ENCODE data around the gene GHR.
"Not testable (repeated sequence)": the region's sequence is repeated elsewhere in the genome, so short reads cannot be mapped to it uniquely, and the experiment has no call there.

GHR gene

GRCh38 chr5:42654645-42655044 lies 231.4 kb downstream of the GHR start:
- DNase-seq = no peak

GRCh38 chr5:42655982-42656650 lies 232.9 kb downstream of the GHR start:
- DNase-seq = no peak

DNA sequence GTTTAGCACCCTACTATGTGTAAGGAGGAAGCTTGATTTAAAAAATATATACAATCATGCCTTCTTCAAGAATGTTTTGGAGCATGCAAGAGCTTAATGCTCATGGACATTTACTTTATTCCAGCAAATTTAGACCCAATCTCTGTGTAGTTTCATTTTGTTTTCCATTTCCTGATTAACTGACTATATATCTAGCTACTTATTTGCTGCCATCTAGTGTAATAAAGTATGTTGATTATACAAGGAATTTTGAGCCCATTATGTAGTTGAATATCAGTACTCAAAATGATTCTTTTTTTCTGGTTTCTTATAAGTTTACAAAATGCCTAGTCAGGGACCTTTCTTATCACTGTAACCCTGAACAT lies 233.4 kb downstream of the GHR start:
- no peak for DNase-seq

DNA sequence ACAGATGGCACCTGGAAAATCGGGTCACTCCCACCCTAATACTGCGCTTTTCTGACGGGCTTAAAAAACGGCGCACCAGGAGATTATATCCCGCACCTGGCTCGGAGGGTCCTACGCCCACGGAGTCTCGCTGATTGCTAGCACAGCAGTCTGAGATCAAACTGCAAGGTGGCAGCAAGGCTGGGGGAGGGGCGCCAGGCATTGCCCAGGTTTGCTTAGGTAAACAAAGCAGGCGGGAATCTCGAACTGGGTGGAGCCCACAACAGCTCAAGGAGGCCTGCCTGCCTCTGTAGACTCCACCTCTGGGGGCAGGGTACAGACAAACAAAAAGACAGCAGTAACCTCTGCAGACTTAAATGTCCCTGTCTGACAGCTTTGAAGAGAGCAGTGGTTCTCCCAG lies 236.6 kb downstream of the GHR start:
- DNase-seq = not testable (repeated sequence)

DNA sequence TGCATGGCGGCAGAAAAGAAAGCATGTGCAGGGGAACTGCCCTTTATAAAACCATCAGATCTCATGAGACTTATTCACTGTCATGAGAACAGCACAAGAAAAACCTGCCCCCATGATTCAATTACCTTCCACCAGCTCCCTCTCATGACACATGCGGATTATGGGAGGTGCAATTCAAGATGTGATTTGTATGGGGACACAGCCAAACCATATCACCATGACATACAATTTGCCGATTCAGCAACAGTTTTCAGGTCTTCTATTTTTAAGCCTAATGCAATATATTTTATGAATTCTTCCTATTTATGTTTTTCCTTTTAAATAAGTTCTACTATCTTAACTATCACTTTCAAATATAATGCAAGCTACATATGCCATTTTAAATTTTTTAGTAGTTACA lies 242.6 kb downstream of the GHR start:
- DNase-seq = no peak

DNA sequence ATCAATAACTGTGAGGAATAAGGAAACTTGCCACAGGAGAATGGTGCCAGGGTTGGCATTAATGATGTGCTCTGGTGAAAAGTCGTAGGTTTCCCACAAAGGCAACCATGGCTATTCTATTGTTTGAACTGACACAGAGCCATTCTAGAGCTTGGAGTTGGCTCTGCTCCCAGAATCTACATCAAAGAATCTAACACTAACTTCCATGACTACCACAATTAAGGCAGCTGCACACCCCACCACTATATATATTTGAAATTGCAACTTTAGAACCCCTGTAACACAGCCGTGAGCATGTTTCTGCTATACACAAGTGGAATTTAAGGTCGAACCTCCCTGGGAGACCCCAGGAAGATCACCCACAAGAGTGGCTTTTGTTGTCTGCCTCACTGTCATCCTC lies 243.6 kb downstream of the GHR start:
- no peak for DNase-seq

DNA sequence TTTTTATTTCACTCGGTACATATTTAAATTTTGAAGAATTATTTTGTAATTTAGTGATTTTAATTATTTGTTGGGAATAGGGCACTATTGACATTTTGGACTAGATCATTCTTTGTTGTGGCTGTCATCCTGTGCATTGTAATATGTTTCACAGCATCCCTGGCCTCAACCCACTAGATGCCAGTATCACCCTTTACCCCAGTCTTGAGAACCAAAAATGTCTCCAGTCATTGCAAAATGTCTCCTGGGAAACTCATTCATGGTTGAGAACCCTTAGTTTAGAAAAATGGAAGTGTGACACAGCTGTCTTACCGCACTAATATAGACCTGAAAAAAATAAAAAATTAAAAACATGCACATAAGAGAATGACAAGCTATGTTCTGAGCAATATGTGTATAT lies 245.0 kb downstream of the GHR start:
- DNase-seq = no peak

DNA sequence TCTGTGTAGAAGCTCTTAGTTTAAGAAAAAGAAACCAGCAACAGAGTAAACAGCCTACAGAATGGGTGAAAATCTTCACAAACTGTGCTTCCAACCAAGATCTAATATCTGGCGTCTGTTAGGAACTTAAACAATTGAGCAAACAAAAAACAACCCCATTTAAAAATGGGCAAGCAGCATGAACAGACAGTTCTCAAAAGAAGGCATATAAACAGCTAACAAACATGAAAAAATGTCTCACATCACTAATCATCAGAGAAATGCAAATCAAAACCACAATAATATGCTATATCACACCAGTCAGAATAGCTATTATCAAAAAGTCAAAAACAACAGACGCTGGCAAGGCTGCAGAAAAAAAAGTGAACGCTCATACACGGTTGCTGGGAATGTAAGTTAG lies 249.7 kb downstream of the GHR start:
- no peak for DNase-seq

GRCh38 chr5:42675602-42676001 lies 252.4 kb downstream of the GHR start:
- no peak for DNase-seq

DNA sequence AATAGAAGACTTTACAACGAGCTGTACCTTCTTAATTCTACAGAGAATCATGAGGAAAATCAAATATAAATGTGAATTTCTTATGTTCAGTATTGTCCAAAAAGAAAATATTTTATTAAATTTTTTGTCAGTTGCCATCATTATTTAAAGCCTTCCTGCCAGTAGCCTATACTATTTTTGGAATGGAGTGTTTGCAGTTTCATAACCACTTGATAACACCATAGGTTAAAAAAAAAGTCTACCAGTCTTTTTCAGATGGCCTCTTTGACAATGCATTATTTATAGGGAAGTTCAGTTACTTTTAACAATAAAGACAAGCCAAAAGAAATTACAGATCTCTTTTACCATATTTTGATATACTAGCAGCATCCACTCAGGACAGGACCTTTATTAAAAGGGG lies 253.1 kb downstream of the GHR start:
- no peak for DNase-seq

- DNase-seq = no peak
These were observed 254.1 kb downstream of the GHR start for GRCh38 chr5:42677156-42677842.

GRCh38 chr5:42680046-42680445 lies 256.8 kb downstream of the GHR start:
- DNase-seq = no peak

DNA sequence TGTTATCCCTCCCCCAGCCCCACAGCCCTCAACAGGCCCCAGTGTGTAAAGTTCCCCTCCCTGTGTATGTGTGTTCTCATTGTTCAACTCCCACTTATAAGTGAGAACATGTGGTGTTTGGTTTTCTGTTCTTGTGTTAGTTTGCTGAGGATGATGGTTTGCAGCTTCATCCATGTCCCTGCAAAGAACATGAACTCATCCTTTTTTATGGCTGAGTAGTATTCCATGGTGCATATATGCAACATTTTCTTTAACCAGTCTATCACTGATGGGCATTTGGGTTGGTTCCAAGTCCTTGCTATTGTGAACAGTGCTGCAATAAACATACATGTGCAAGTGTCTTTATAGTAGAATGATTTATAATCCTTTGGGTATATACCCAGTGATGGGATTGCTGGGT lies 261.8 kb downstream of the GHR start:
- DNase-seq = not testable (repeated sequence)

DNA sequence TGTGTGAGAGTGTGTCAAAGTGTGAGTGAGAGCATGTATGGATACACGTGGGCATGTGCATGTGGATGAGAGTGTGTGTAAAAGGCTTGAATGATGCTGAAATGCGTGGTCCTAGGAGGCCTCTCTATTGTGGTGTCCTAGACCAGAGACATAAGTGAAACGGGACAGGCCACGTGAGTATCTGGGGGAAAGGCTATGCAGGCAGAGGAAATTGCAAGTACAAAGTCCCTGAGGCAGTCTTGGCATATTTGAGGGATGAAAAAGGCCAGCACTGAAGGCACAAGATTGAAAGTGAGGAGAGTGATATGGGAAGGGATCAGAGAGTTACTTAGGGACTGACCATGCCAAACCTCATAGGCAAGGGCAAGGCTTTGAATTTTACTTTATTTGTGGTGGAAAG lies 266.2 kb downstream of the GHR start:
- DNase-seq = no peak

DNA sequence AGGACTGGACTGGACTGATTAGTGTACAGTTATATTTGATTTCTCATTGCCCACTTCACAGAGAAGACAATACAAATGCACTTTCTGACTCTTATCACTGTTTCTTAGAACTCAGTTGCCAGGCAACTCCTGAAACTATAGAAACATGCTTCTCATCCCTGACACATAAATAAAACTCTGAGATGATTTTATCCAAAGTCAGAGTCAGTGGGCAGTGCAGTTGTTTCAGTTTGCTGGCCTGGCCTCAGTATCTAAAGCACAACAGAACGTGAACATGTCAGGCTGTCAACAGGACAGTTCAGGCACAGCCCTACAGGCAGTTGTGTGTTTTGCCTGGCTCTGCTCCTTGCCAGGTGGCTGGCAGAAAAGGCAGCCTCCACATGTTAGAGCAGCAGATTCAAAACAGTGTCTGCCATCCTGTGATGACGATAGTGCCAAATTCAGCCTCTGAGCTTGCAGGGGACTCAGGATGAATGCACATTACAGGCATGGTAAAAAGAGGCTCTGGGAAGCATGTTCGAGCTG lies 268.2 kb downstream of the GHR start:
- no peak for DNase-seq

DNA sequence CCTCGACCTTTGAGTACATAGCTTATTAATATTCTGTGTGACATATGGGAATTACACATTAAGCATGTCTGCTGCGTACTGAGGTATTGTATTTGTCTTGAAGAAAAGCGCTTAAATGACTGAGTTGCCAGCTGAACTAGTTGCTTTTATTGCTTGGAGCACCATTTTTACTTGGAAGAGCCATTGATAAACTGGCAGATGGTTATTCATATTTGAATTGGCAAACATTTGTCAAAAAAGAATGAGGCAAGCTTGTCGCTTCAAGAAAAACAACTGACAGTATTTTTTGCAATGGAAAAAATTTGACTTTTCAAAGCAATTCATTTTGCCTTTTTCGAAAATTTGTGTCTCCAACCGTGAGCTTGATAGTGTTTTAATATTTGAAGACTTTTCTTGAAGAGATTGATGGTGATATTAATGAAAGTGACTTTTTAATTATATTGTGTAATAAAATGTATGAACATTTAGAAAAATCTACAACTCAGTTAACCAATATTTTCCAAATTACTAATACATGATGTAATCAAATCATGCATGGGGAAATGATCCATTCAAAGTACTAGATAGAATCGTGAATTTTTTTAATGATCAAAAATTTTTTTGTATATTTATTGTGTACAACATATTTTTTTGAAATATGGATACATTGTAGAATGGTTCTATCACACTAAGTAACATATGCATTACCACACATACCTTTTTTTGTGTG lies 278.3 kb downstream of the GHR start:
- DNase-seq = no peak

DNA sequence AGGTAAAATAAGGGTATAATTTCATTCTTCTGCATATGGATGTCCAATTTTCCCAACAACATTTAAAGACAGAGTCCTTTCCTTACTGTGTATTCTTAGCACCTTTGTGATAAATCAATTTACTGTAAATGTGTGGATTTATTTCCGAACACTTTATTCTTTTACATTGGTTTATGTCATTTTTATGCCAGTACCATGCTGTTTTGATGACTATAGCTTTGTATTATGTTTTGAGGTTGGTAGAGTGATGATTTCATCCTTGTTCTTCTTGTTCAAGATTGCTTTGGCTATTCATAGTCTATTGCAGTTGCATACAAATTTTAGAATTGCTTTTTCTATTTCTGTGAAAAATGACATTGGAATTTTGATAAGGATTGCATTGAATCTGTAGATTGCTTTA lies 280.0 kb downstream of the GHR start:
- DNase-seq = no peak

GRCh38 chr5:42715785-42716184 lies 292.5 kb downstream of the GHR start:
- DNase-seq = no peak

GRCh38 chr5:42718591-42718990 lies 295.4 kb downstream of the GHR start:
- peak in 1 of 2 donors; percentile 24 for DNase-seq

GRCh38 chr5:42719034-42719433 lies 295.8 kb downstream of the GHR start:
- DNase-seq = no peak

DNA sequence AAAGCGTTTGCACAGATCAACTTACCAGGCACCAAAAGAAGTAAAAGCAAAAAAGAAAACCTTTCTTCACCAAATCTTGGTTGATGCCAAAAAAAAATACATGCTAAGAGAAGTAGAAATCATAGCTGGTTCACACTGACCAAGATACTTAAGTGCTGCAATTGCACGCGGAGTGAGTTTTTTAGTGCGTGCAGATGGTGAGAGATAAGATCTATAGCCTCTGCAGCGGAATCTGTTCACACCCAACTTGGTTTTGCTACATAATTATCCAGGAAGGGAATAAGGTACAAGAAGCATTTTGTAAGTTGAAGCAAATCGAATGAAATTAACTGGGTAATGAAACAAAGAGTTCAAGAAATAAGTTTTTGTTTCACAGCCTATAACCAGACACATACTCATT lies 297.0 kb downstream of the GHR start:
- peak in 1 of 2 donors; percentile 5 for DNase-seq

GRCh38 chr5:42721484-42721883 lies 298.2 kb downstream of the GHR start:
- no peak for DNase-seq

DNA sequence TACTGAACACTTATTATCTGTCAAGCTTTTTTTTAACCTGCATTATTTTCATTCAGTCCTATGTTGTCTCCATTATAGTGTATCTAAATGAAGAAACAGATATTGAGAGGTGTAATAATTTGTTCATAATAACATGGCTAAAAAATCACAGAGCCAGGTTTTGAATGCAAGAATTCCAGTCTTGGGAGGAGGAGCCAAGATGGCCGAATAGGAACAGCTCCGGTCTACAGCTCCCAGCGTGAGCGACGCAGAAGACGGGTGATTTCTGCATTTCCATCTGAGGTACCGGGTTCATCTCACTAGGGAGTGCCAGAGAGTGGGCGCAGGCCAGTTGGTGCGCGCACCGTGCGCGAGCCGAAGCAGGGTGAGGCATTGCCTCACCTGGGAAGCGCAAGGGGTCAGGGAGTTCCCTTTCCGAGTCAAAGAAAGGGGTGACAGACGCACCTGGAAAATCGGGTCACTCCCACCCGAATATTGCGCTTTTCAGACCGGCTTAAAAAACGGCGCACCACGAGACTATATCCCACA lies 311.4 kb downstream of the GHR start:
- not testable (repeated sequence) for DNase-seq

- no peak for DNase-seq
These were observed 317.7 kb downstream of the GHR start for GRCh38 chr5:42740920-42741319.
